ENCODE measurements around the gene SLC46A2. TPM values are rescaled to one million over a fixed set of nuclear protein-coding genes. Genes with fewer than 3 reads are reported as not detected.

The SLC46A2 gene
- total and polyA plus RNA-seq, 9 of the 15 experiments (the other 6 are each of a cell fraction or from before 2014, with no cell fraction given) = not detected

DNA sequence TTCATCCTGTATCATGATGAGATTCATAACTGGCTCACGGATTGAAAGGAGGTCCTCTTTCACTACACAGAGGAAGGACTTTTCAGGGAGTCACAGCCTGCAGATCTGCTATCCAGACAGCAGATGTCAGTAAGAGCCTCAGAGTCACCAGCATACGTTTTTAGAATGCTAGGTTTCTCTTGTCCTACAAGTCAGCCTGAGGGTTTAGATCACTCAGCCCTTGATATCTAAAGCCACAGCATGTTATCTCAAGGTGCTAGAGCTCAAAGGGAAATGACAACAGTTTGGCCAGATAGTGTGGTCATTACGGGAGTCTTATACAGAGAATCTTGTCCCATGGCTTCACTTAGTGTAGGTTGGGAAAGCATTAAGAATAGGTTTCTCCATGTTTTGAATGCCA is 30.9 kb upstream of the SLC46A2 start (continued):
- TF ChIP-seq, protein P1, sequence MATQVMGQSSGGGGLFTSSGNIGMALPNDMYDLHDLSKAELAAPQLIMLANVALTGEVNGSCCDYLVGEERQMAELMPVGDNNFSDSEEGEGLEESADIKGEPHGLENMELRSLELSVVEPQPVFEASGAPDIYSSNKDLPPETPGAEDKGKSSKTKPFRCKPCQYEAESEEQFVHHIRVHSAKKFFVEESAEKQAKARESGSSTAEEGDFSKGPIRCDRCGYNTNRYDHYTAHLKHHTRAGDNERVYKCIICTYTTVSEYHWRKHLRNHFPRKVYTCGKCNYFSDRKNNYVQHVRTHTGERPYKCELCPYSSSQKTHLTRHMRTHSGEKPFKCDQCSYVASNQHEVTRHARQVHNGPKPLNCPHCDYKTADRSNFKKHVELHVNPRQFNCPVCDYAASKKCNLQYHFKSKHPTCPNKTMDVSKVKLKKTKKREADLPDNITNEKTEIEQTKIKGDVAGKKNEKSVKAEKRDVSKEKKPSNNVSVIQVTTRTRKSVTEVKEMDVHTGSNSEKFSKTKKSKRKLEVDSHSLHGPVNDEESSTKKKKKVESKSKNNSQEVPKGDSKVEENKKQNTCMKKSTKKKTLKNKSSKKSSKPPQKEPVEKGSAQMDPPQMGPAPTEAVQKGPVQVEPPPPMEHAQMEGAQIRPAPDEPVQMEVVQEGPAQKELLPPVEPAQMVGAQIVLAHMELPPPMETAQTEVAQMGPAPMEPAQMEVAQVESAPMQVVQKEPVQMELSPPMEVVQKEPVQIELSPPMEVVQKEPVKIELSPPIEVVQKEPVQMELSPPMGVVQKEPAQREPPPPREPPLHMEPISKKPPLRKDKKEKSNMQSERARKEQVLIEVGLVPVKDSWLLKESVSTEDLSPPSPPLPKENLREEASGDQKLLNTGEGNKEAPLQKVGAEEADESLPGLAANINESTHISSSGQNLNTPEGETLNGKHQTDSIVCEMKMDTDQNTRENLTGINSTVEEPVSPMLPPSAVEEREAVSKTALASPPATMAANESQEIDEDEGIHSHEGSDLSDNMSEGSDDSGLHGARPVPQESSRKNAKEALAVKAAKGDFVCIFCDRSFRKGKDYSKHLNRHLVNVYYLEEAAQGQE (IDR thresholded peaks at IDR 0.05; ENCODE audit: borderline replicate concordance) = peak; percentile 51; the same call in 1 of the 2 replicates
- TF ChIP-seq, protein P1 (CRISPR knock-in tag; IDR thresholded peaks at IDR 0.05; ENCODE audit: low read depth) = no peak
- TF ChIP-seq MCM5 (IDR thresholded peaks at IDR 0.05; ENCODE audit: low read depth) (no peak), ARID1B (IDR thresholded peaks at IDR 0.05) (0 out of 2 replicates have a peak, but pooled peaks have one; percentile 23), RNF2 (IDR thresholded peaks at IDR 0.05) (0 out of 2 replicates have a peak, but pooled peaks have one; percentile 9), RAD21 (CRISPR knock-in tag; conservative IDR thresholded peaks at IDR 0.05 in 1 of 2, IDR thresholded peaks at IDR 0.05 in 1 of 2) (peak; percentile 72 to 78), RBM14 (IDR thresholded peaks at IDR 0.05; ENCODE audit: borderline replicate concordance, insufficient read depth, low read depth, low read length) (no peak), MEIS2 (IDR thresholded peaks at IDR 0.05; ENCODE audit: partially characterized antibody) (no peak), BMI1 (IDR thresholded peaks at IDR 0.05; ENCODE audit: low read length) (no peak), ZNF766 (CRISPR knock-in tag; conservative IDR thresholded peaks at IDR 0.05) (peak; percentile 91)
- TF ChIP-seq, protein P2, sequence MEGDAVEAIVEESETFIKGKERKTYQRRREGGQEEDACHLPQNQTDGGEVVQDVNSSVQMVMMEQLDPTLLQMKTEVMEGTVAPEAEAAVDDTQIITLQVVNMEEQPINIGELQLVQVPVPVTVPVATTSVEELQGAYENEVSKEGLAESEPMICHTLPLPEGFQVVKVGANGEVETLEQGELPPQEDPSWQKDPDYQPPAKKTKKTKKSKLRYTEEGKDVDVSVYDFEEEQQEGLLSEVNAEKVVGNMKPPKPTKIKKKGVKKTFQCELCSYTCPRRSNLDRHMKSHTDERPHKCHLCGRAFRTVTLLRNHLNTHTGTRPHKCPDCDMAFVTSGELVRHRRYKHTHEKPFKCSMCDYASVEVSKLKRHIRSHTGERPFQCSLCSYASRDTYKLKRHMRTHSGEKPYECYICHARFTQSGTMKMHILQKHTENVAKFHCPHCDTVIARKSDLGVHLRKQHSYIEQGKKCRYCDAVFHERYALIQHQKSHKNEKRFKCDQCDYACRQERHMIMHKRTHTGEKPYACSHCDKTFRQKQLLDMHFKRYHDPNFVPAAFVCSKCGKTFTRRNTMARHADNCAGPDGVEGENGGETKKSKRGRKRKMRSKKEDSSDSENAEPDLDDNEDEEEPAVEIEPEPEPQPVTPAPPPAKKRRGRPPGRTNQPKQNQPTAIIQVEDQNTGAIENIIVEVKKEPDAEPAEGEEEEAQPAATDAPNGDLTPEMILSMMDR (IDR thresholded peaks at IDR 0.05 in 2 of 3, conservative IDR thresholded peaks at IDR 0.05 in 1 of 3; ENCODE audit: insufficient read depth in 2 of 3, low read depth in 1 of 3, low read length in 3 of 3) = peak; percentile 65 to 76 (median 71)
- TF ChIP-seq, protein P3, sequence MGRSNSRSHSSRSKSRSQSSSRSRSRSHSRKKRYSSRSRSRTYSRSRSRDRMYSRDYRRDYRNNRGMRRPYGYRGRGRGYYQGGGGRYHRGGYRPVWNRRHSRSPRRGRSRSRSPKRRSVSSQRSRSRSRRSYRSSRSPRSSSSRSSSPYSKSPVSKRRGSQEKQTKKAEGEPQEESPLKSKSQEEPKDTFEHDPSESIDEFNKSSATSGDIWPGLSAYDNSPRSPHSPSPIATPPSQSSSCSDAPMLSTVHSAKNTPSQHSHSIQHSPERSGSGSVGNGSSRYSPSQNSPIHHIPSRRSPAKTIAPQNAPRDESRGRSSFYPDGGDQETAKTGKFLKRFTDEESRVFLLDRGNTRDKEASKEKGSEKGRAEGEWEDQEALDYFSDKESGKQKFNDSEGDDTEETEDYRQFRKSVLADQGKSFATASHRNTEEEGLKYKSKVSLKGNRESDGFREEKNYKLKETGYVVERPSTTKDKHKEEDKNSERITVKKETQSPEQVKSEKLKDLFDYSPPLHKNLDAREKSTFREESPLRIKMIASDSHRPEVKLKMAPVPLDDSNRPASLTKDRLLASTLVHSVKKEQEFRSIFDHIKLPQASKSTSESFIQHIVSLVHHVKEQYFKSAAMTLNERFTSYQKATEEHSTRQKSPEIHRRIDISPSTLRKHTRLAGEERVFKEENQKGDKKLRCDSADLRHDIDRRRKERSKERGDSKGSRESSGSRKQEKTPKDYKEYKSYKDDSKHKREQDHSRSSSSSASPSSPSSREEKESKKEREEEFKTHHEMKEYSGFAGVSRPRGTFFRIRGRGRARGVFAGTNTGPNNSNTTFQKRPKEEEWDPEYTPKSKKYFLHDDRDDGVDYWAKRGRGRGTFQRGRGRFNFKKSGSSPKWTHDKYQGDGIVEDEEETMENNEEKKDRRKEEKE (IDR thresholded peaks at IDR 0.05; ENCODE audit: borderline replicate concordance in 1 of 2, control insufficient read depth in 1 of 2, low read depth in 2 of 2, low read length in 1 of 2) = no peak
- TF ChIP-seq, protein P4, sequence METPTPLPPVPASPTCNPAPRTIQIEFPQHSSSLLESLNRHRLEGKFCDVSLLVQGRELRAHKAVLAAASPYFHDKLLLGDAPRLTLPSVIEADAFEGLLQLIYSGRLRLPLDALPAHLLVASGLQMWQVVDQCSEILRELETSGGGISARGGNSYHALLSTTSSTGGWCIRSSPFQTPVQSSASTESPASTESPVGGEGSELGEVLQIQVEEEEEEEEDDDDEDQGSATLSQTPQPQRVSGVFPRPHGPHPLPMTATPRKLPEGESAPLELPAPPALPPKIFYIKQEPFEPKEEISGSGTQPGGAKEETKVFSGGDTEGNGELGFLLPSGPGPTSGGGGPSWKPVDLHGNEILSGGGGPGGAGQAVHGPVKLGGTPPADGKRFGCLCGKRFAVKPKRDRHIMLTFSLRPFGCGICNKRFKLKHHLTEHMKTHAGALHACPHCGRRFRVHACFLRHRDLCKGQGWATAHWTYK (CRISPR knock-in tag; IDR thresholded peaks at IDR 0.05) = no peak
